ENCODE measurements around the gene ESPNL. TPM values are rescaled to one million over a fixed set of nuclear protein-coding genes. Genes with fewer than 3 reads are reported as not detected.

The ESPNL gene
- total RNA-seq, 1 experiment from 2014 or later = 0.85 TPM

- no peak overlapping the region for H3K27ac ChIP-seq (ENCODE audit: low read length)
- H3K4me3 ChIP-seq (ENCODE audit: low read depth in 2 of 2, low read length in 2 of 2) = no peak overlapping the region
- H3K9me3 ChIP-seq (ENCODE audit: control insufficient read depth, insufficient read depth, low read depth, low read length) = no peaks in the 10 kb centered on the region
- TF ChIP-seq REST (IDR thresholded peaks at IDR 0.05; ENCODE audit: insufficient read depth in 1 of 2, low read depth in 2 of 2, low read length in 1 of 2) = no peak
- TF ChIP-seq SIN3A (IDR thresholded peaks at IDR 0.05; ENCODE audit: borderline replicate concordance, insufficient read depth, low read depth, low read length) = no peak
- TF ChIP-seq CTCF (IDR thresholded peaks at IDR 0.05) = no peak
- no peak for TF ChIP-seq POLR2AphosphoS5 (IDR thresholded peaks at IDR 0.05; ENCODE audit: low read depth, low read length)
- TF ChIP-seq TCF7L2 (IDR thresholded peaks at IDR 0.05; ENCODE audit: low read depth, low read length) = no peak
- peaks cover 17% of the 10 kb centered on the region for H3K36me3 ChIP-seq (ENCODE audit: control insufficient read depth, insufficient read depth, low read length)
- CTCF ChIA-PET = no interaction called here
- no peak for DNase-seq (ENCODE audit: low read depth, low spot score)
- BruUV-seq (replicated peaks) = no TSS peak
- intact Hi-C loops (cut with micrococcal nuclease; ENCODE audit: unreplicated experiment) (no loop called here), in situ Hi-C loops (cut with HindIII; ENCODE audit: low pct_unique_long_range_greater_than_20kb, low sequenced_read_pairs) (no loop called here)
- ATAC-seq = no peak
- H3K27me3 ChIP-seq (ENCODE audit: control insufficient read depth, insufficient read depth, low read length) = no peaks in the 10 kb centered on the region
- POLR2A ChIA-PET = no interaction called here
- H3K4me1 ChIP-seq (ENCODE audit: control insufficient read depth, insufficient read depth, low read length) = peaks cover 10% of the 10 kb centered on the region
These were observed 35.8 kb upstream of the ESPNL start for GRCh38 chr2:238064376-238064775.

- no TSS peak for BruUV-seq (replicated peaks)
- ATAC-seq (no peak), DNase-seq (ENCODE audit: low read depth, low spot score) (no peak)
- Histone ChIP-seq H3K4me1 (ENCODE audit: control insufficient read depth, insufficient read depth, low read length) (peaks cover 5% of the 10 kb centered on the region; the same call in 1 of the 2 replicates), H3K4me3 (ENCODE audit: low read depth in 2 of 2, low read length in 2 of 2) (no peak overlapping the region), H3K36me3 (ENCODE audit: control insufficient read depth, insufficient read depth, low read length) (peaks cover 14% of the 10 kb centered on the region), H3K27ac (ENCODE audit: low read length) (no peak overlapping the region), H3K9me3 (ENCODE audit: control insufficient read depth, insufficient read depth, low read depth, low read length) (no peaks in the 10 kb centered on the region), H3K27me3 (ENCODE audit: control insufficient read depth, insufficient read depth, low read length) (no peaks in the 10 kb centered on the region)
- TF ChIP-seq SIN3A (IDR thresholded peaks at IDR 0.05; ENCODE audit: borderline replicate concordance, insufficient read depth, low read depth, low read length) (no peak), CTCF (IDR thresholded peaks at IDR 0.05) (no peak), REST (IDR thresholded peaks at IDR 0.05; ENCODE audit: insufficient read depth in 1 of 2, low read depth in 2 of 2, low read length in 1 of 2) (no peak), TCF7L2 (IDR thresholded peaks at IDR 0.05; ENCODE audit: low read depth, low read length) (no peak), POLR2AphosphoS5 (IDR thresholded peaks at IDR 0.05; ENCODE audit: low read depth, low read length) (no peak)
- ChIA-PET POLR2A (interaction anchor here (0.6 kb wide), 1 partner anchor 141 kb away, joined by 5 read pairs; no protein-coding TSS in a partner anchor), CTCF (no interaction called here)
- in situ Hi-C loops (cut with HindIII; ENCODE audit: low pct_unique_long_range_greater_than_20kb, low sequenced_read_pairs) = no loop called here
- intact Hi-C loops (cut with micrococcal nuclease; ENCODE audit: unreplicated experiment) = no loop called here
These were observed 34.9 kb upstream of the ESPNL start for GRCh38 chr2:238065071-238065846.

All from Panc1 (cell line).